Neural cell (in vitro differentiated cells): ENCODE results near the gene RAB3B. TPM values are rescaled to one million over a fixed set of nuclear protein-coding genes. Genes with fewer than 3 reads are reported as not detected.

ENCODE experiments used
- H2AFZ ChIP-seq: fragments of 200-600, 300-800 bp; sonication (generic), shearing (Covaris generic); 2 replicates; pipeline ENCODE4 v1.6.0; 2014; ENCODE audit warnings: low read depth, mild to moderate bottlenecking, antibody characterized with exemption, low read length, moderate library complexity
- H3F3A ChIP-seq: fragments of 200-600 bp; shearing (Covaris generic); 2 replicates; pipeline ENCODE4 v1.6.1; 2016; ENCODE audit warnings: mild to moderate bottlenecking, moderate library complexity, mixed read lengths, antibody characterized with exemption, low read length; ENCODE audit not compliant: insufficient read depth, poor library complexity, severe bottlenecking
- H3K27ac ChIP-seq: fragments of 200-600, 300-800 bp; sonication (generic), shearing (Covaris generic); 2 replicates; pipeline ENCODE4 v1.5.1; 2014; ENCODE audit warnings: mild to moderate bottlenecking, low read length, moderate library complexity
- H3K27me3 ChIP-seq: fragments of 300-800, 200-600 bp; sonication (generic), shearing (Covaris generic); 2 replicates; pipeline ENCODE4 v1.6.0; 2014; ENCODE audit warnings: mild to moderate bottlenecking, low read depth, low read length, moderate library complexity; ENCODE audit not compliant: insufficient read depth
- H3K36me3 ChIP-seq: fragments of 300-800, 200-600 bp; sonication (generic), shearing (Covaris generic); 2 replicates; pipeline ENCODE4 v1.5.1; 2014; ENCODE audit warnings: mild to moderate bottlenecking, antibody characterized with exemption, low read length, moderate library complexity; ENCODE audit not compliant: insufficient read depth
- H3K4me2 ChIP-seq: fragments of 300-800, 200-600 bp; sonication (generic), shearing (Covaris generic); 2 replicates; pipeline ENCODE4 v1.6.0; 2014; ENCODE audit warnings: mild to moderate bottlenecking, low read length
- H3K4me3 ChIP-seq: fragments of 300-800, 200-600 bp; sonication (generic), shearing (Covaris generic); 2 replicates; pipeline ENCODE4 v1.5.1; 2014; ENCODE audit warnings: mild to moderate bottlenecking, low read length, moderate library complexity
- H3K79me2 ChIP-seq: fragments of 200-600 bp; shearing (Covaris generic); replicated peaks from 2 replicates; pipeline ENCODE4 v1.6.0; 2014; ENCODE audit warnings: mild to moderate bottlenecking, low read length, moderate library complexity; ENCODE audit not compliant: insufficient read depth
- H3K9ac ChIP-seq: fragments of 300-800, 200-600 bp; sonication (generic), shearing (Covaris generic); 2 replicates; pipeline ENCODE4 v1.6.1; 2016; ENCODE audit warnings: mild to moderate bottlenecking, low read length, mixed read lengths
- H3K9me2 ChIP-seq: fragments of 200-600 bp; shearing (Covaris generic); 2 replicates; pipeline ENCODE4 v1.6.1; 2016; ENCODE audit warnings: mild to moderate bottlenecking, low read length, mixed read lengths; ENCODE audit not compliant: insufficient read depth
- H3K9me3 ChIP-seq: fragments of 200-600, 300-800 bp; sonication (generic), shearing (Covaris generic); 2 replicates; pipeline ENCODE4 v1.6.1; 2016; ENCODE audit warnings: mild to moderate bottlenecking, mixed run types, low read length, moderate library complexity, mixed read lengths
- H4K20me1 ChIP-seq: fragments of 200-600 bp; shearing (Covaris generic); 2 replicates; pipeline ENCODE4 v1.6.1; 2016; ENCODE audit warnings: mild to moderate bottlenecking, mixed run types; ENCODE audit not compliant: insufficient read depth
- CTCF ChIP-seq: fragments of 450-650 bp; IDR thresholded peaks from 2 replicates; pipeline ENCODE4 v1.5.1; 2014; ENCODE audit warnings: antibody characterized with exemption, mild to moderate bottlenecking, moderate library complexity; ENCODE audit not compliant: poor library complexity, severe bottlenecking
- EP300 ChIP-seq: fragments of 450-650 bp; conservative IDR thresholded peaks from 2 replicates; pipeline ENCODE4 v1.6.1; 2014; ENCODE audit warnings: antibody characterized with exemption, mild to moderate bottlenecking, moderate library complexity; ENCODE audit not compliant: poor library complexity, severe bottlenecking
- EZH2 ChIP-seq: fragments of 200-600, 300-800 bp; shearing (Covaris generic), sonication (generic); IDR thresholded peaks from 2 replicates; pipeline ENCODE4 v1.6.1; 2014; ENCODE audit warnings: antibody characterized with exemption, low read length, borderline replicate concordance, mild to moderate bottlenecking; ENCODE audit not compliant: insufficient read depth, poor library complexity, severe bottlenecking
- MXI1 ChIP-seq: fragments of 450-650 bp; conservative IDR thresholded peaks from 2 replicates; pipeline ENCODE4 v1.6.1; 2014; ENCODE audit warnings: antibody characterized with exemption, mild to moderate bottlenecking; ENCODE audit not compliant: poor library complexity, severe bottlenecking
- POLR2AphosphoS5 ChIP-seq: IDR thresholded peaks from 2 replicates; pipeline ENCODE4 v1.6.1; 2012
- RAD21 ChIP-seq: fragments of 450-650 bp; conservative IDR thresholded peaks from 2 replicates; pipeline ENCODE4 v1.6.1; 2014; ENCODE audit warnings: antibody characterized with exemption, mild to moderate bottlenecking, moderate library complexity
- REST ChIP-seq: IDR thresholded peaks from 2 replicates; pipeline ENCODE4 v1.6.1; 2012; ENCODE audit warnings: borderline replicate concordance
- SMC3 ChIP-seq: fragments of 450-650 bp; conservative IDR thresholded peaks from 2 replicates; pipeline ENCODE4 v1.6.1; 2014; ENCODE audit warnings: antibody characterized with exemption, mild to moderate bottlenecking, moderate library complexity; ENCODE audit not compliant: poor library complexity
- TAF1 ChIP-seq: IDR thresholded peaks from 2 replicates; pipeline ENCODE4 v1.6.1; 2012; ENCODE audit warnings: low read depth
- polyA plus RNA-seq: library from polyadenylated mRNA; depleted of rRNA; stranded (reverse); fragments of >200 nt; gene quantifications from 2 replicates; pipeline ENCODE4 v1.2.3, GENCODE V29; 2014

Gene RAB3B
- polyA plus RNA-seq, 1 donor from 2014 or later: 15.0 TPM

- H3K4me3 ChIP-seq: no peak overlapping the region
- H2AFZ ChIP-seq: no peak overlapping the region
- no peaks in the 10 kb centered on the region for H4K20me1 ChIP-seq
- TF ChIP-seq EZH2 (no peak), TAF1 (no peak), MXI1 (no peak), REST (no peak), CTCF (no peak), SMC3 (no peak), EP300 (no peak), POLR2AphosphoS5 (no peak), RAD21 (no peak)
- no peaks in the 10 kb centered on the region for H3K79me2 ChIP-seq
- no peaks in the 10 kb centered on the region for H3F3A ChIP-seq
- no peaks in the 10 kb centered on the region for H3K27me3 ChIP-seq
- no peaks in the 10 kb centered on the region for H3K36me3 ChIP-seq
- H3K27ac ChIP-seq: no peak overlapping the region
- no peaks in the 10 kb centered on the region for H3K9me2 ChIP-seq
- no peak overlapping the region for H3K4me2 ChIP-seq
- no peak overlapping the region for H3K9ac ChIP-seq
- no peaks in the 10 kb centered on the region for H3K9me3 ChIP-seq
These were observed 37.9 kb downstream of the RAB3B start for GRCh38 chr1:51952638-51953037.

- H2AFZ ChIP-seq: no peak overlapping the region
- H3K36me3 ChIP-seq: no peaks in the 10 kb centered on the region
- H3K27me3 ChIP-seq: no peaks in the 10 kb centered on the region
- no peaks in the 10 kb centered on the region for H3K79me2 ChIP-seq
- H3K27ac ChIP-seq: no peak overlapping the region
- H3F3A ChIP-seq: no peaks in the 10 kb centered on the region
- no peak overlapping the region for H3K9ac ChIP-seq
- H4K20me1 ChIP-seq: no peaks in the 10 kb centered on the region
- H3K9me2 ChIP-seq: no peaks in the 10 kb centered on the region
- H3K4me2 ChIP-seq: no peak overlapping the region
- H3K9me3 ChIP-seq: no peaks in the 10 kb centered on the region
- H3K4me3 ChIP-seq: no peak overlapping the region
- TF ChIP-seq TAF1 (no peak), CTCF (no peak), REST (no peak), EP300 (no peak)
These were observed 39.8 kb downstream of the RAB3B start for GRCh38 chr1:51950701-51951100.
